ENCODE measurements around the gene MT1F. TPM values are rescaled to one million over a fixed set of nuclear protein-coding genes. Genes with fewer than 3 reads are reported as not detected.

Gene MT1F
- total and polyA plus RNA-seq, 9 of the 15 experiments (the other 6 are each of a cell fraction or from before 2014, with no cell fraction given) = 0.18 to 0.68 (median 0.29) TPM; not detected in 5

DNA sequence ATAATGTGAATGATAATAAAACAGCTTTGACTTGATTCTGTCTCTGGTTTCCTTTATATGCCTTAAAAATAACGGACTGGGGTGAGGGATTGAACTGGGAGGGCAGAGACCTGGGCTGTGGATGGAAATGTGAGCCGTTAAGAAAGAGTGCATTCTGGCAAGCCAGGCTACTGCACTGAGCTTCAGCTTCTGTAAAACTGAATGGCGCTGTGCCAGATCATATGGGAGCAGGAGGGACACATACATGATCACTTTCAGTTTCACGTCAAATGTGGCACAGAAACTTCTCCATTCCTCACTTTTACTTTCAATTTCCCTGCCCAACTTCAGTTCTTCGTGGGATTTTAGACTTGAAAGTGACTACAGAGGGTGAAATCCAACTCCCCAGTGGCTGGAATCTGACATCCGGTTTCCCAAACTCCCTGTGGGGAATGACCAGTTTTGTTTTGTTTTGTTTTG, 48.3 kb upstream of the MT1F start:
- no peaks in the 10 kb centered on the region for H3K36me3 ChIP-seq (ENCODE audit: control insufficient read depth, insufficient read depth, low read length)
- no peaks in the 10 kb centered on the region for H3K79me2 ChIP-seq (ENCODE audit: control insufficient read depth, insufficient read depth, low read length)
- H3K4me1 ChIP-seq (replicated peaks in 1 of 2; ENCODE audit: control insufficient read depth in 2 of 2, insufficient read depth in 2 of 2, low read length in 2 of 2) = peaks cover 27 to 29% of the 10 kb centered on the region in 2 experiments
- H3K9ac ChIP-seq (ENCODE audit: insufficient read depth in 1 of 2, low read depth in 2 of 2, low read length in 2 of 2) = peak overlapping the region; percentile 32 to 37; a peak in 3 of 4 replicates
- no TSS peak for BruUV-seq (replicated peaks)
- intact Hi-C loops (cut with micrococcal nuclease) = no loop called here
- DNase-seq (ENCODE audit: extremely low read depth in 1 of 4, low spot score in 3 of 4) (peak in 2 of 4 experiments; percentile 51 to 66), FAIRE-seq (peak; percentile 63), ATAC-seq (peak; percentile 31)
- no peaks in the 10 kb centered on the region for H3K9me1 ChIP-seq (ENCODE audit: control insufficient read depth, insufficient read depth, low read length)
- ChIA-PET CTCF (ENCODE audit: low intra/inter-chr PET ratio) (no interaction called here), POLR2A (interaction anchor here (0.6 to 0.8 kb wide), 3 partner anchors 14 to 28 kb away, joined by 3 read pairs; no protein-coding TSS in a partner anchor)
- WGBS (ENCODE audit: insufficient coverage, low coverage, missing lambda C conversion rate) = 2% methylated on average over 6 of the region's 6 CpGs
- peak overlapping the region; percentile 97 for H2AFZ ChIP-seq (ENCODE audit: low read depth, low read length)
- no peaks in the 10 kb centered on the region for H3K27me3 ChIP-seq (ENCODE audit: control insufficient read depth in 2 of 2, insufficient read depth in 2 of 2, low read length in 2 of 2)
- H3K4me3 ChIP-seq = peak overlapping the region; percentile 47
- peak overlapping the region; percentile 27; the same call in 1 of the 3 replicates for H3K27ac ChIP-seq (ENCODE audit: extremely low read depth, low read depth, low read length)
- H3K4me2 ChIP-seq (ENCODE audit: insufficient read depth, low read length) = peak overlapping the region; percentile 78
- in situ Hi-C loops (cut with MboI) = no loop called here
- H4K20me1 ChIP-seq (replicated peaks; ENCODE audit: control insufficient read depth, insufficient read depth, low read length) = no peaks in the 10 kb centered on the region
- no peaks in the 10 kb centered on the region for H3K9me3 ChIP-seq (replicated peaks; ENCODE audit: control insufficient read depth, insufficient read depth, low read depth, low read length)
- TF ChIP-seq, protein P1, sequence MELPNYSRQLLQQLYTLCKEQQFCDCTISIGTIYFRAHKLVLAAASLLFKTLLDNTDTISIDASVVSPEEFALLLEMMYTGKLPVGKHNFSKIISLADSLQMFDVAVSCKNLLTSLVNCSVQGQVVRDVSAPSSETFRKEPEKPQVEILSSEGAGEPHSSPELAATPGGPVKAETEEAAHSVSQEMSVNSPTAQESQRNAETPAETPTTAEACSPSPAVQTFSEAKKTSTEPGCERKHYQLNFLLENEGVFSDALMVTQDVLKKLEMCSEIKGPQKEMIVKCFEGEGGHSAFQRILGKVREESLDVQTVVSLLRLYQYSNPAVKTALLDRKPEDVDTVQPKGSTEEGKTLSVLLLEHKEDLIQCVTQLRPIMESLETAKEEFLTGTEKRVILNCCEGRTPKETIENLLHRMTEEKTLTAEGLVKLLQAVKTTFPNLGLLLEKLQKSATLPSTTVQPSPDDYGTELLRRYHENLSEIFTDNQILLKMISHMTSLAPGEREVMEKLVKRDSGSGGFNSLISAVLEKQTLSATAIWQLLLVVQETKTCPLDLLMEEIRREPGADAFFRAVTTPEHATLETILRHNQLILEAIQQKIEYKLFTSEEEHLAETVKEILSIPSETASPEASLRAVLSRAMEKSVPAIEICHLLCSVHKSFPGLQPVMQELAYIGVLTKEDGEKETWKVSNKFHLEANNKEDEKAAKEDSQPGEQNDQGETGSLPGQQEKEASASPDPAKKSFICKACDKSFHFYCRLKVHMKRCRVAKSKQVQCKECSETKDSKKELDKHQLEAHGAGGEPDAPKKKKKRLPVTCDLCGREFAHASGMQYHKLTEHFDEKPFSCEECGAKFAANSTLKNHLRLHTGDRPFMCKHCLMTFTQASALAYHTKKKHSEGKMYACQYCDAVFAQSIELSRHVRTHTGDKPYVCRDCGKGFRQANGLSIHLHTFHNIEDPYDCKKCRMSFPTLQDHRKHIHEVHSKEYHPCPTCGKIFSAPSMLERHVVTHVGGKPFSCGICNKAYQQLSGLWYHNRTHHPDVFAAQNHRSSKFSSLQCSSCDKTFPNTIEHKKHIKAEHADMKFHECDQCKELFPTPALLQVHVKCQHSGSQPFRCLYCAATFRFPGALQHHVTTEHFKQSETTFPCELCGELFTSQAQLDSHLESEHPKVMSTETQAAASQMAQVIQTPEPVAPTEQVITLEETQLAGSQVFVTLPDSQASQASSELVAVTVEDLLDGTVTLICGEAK (IDR thresholded peaks at IDR 0.05) = peak; percentile 7; the same call in 1 of the 2 replicates
- TF ChIP-seq, protein P1 (CRISPR knock-in tag; IDR thresholded peaks at IDR 0.05) = no peak
- TF ChIP-seq ADNP (tag; IDR thresholded peaks at IDR 0.05) (no peak), PHF21A (IDR thresholded peaks at IDR 0.05; ENCODE audit: borderline replicate concordance, low read depth) (no peak), NFIC (IDR thresholded peaks at IDR 0.05) (peak; percentile 92), U2AF2 (optimal IDR thresholded peaks at IDR 0.05; ENCODE audit: low read depth, low read length) (no peak), ARID2 (IDR thresholded peaks at IDR 0.05) (no peak), ZNF12 (CRISPR knock-in tag; IDR thresholded peaks at IDR 0.05) (no peak), ZNF347 (CRISPR knock-in tag; IDR thresholded peaks at IDR 0.05; ENCODE audit: low read depth) (no peak), NUFIP1 (IDR thresholded peaks at IDR 0.05; ENCODE audit: partially characterized antibody) (no peak)
- TF ChIP-seq, protein P2, sequence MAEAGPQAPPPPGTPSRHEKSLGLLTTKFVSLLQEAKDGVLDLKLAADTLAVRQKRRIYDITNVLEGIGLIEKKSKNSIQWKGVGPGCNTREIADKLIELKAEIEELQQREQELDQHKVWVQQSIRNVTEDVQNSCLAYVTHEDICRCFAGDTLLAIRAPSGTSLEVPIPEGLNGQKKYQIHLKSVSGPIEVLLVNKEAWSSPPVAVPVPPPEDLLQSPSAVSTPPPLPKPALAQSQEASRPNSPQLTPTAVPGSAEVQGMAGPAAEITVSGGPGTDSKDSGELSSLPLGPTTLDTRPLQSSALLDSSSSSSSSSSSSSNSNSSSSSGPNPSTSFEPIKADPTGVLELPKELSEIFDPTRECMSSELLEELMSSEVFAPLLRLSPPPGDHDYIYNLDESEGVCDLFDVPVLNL (CRISPR knock-in tag; IDR thresholded peaks at IDR 0.05; ENCODE audit: low read depth) = no peak
- TF ChIP-seq, protein P3, sequence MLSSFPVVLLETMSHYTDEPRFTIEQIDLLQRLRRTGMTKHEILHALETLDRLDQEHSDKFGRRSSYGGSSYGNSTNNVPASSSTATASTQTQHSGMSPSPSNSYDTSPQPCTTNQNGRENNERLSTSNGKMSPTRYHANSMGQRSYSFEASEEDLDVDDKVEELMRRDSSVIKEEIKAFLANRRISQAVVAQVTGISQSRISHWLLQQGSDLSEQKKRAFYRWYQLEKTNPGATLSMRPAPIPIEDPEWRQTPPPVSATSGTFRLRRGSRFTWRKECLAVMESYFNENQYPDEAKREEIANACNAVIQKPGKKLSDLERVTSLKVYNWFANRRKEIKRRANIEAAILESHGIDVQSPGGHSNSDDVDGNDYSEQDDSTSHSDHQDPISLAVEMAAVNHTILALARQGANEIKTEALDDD (IDR thresholded peaks at IDR 0.05) = no peak
